Endothelial cell of umbilical vein (primary cell): ENCODE data around the gene EXOC6B. TPM values are rescaled to one million over a fixed set of nuclear protein-coding genes. Genes with fewer than 3 reads are reported as not detected.

Experiments used
- BruUV-seq: library from RNA; stranded (reverse); fragments of 400-500 nt; replicated peaks from 2 replicates; lab custom pipeline; 2021; lab: Mats Ljungman, UMichigan
- CTCF ChIA-PET: fragments of 300-600, 350-600 bp; sonication (Branson Sonifier 250); formaldehyde crosslinking; loops from one replicate; lab custom pipeline; 2021; ENCODE audit warnings: antibody characterized with exemption, inconsistent platforms; lab: Charles Lee
- POLR2A ChIA-PET: fragments of 300-600, 350-600 bp; sonication (Branson Sonifier 250); formaldehyde crosslinking; loops from one replicate; lab custom pipeline; 2021; ENCODE audit warnings: antibody characterized with exemption, inconsistent platforms; lab: Charles Lee
- DNase-seq: peaks from one replicate; pipeline ENCODE4 v3.0.0-alpha.2; 2011; ENCODE audit warnings: low read depth, low spot score
- FAIRE-seq: peaks from 2 replicates; lab custom pipeline; 2011; peaks lifted over from hg19 to GRCh38; lab: Jason Lieb, UNC
- H2AFZ ChIP-seq: 2 replicates; pipeline ENCODE4 v1.6.0; 2012; ENCODE audit warnings: low read depth, low read length, control low read depth, inconsistent platforms
- H3K27ac ChIP-seq: 2 replicates; pipeline ENCODE4 v1.5.1; 2011; ENCODE audit warnings: low read depth, mild to moderate bottlenecking, control low read depth, low read length, moderate library complexity; ENCODE audit not compliant: insufficient read depth
- H3K27me3 ChIP-seq, 2 experiments: 2 replicates each; pipeline versions ENCODE4 v1.6.0 to v1.6.1; 2011; ENCODE audit warnings: low read length in 2 of 2, mixed read lengths in 1 of 2; ENCODE audit not compliant: control insufficient read depth in 2 of 2, insufficient read depth in 2 of 2
- H3K36me3 ChIP-seq, 2 experiments: 2 replicates in 1 of 2; 3 replicates in 1 of 2; pipeline ENCODE4 v1.5.1; 2011; ENCODE audit warnings: low read length in 2 of 2, mild to moderate bottlenecking in 1 of 2, moderate library complexity in 1 of 2; ENCODE audit not compliant: control insufficient read depth in 2 of 2, insufficient read depth in 2 of 2; ENCODE audit errors: extremely low read depth in 1 of 2
- H3K4me1 ChIP-seq: 3 replicates; pipeline ENCODE4 v1.5.1; 2011; ENCODE audit warnings: mild to moderate bottlenecking, low read length; ENCODE audit not compliant: control insufficient read depth, insufficient read depth; ENCODE audit errors: extremely low read depth
- H3K4me2 ChIP-seq: 2 replicates; pipeline ENCODE4 v1.6.1; 2011; ENCODE audit warnings: low read length, control low read depth, mixed read lengths; ENCODE audit not compliant: insufficient read depth
- H3K4me3 ChIP-seq, 3 experiments: fragments of 200-600 bp in 1 of 3; sonication (generic), shearing (Covaris generic) in 1 of 3; replicated peaks in 1 of 3; 2 replicates each; pipeline ENCODE4 v1.5.1; 2011 to 2016; ENCODE audit warnings: control low read depth in 3 of 3, low read length in 3 of 3, mild to moderate bottlenecking in 2 of 3, inconsistent platforms in 1 of 3, low read depth in 1 of 3, moderate library complexity in 1 of 3; ENCODE audit not compliant: insufficient read depth in 1 of 3
- H3K79me2 ChIP-seq: 2 replicates; pipeline ENCODE4 v1.6.0; 2012; ENCODE audit warnings: low read length, inconsistent platforms; ENCODE audit not compliant: control insufficient read depth, insufficient read depth
- H3K9ac ChIP-seq: replicated peaks from 2 replicates; pipeline ENCODE3; 2011; ENCODE audit warnings: low read length, control low read depth; ENCODE audit not compliant: insufficient read depth; ENCODE audit errors: extremely low read depth
- H3K9me1 ChIP-seq: replicated peaks from 3 replicates; pipeline ENCODE4 v1.6.0; 2011; ENCODE audit warnings: mild to moderate bottlenecking, low read length; ENCODE audit not compliant: control insufficient read depth, insufficient read depth; ENCODE audit errors: extremely low read depth
- H3K9me3 ChIP-seq: replicated peaks from 2 replicates; pipeline ENCODE4 v1.5.1; 2012; ENCODE audit warnings: low read length, inconsistent platforms; ENCODE audit not compliant: control insufficient read depth, insufficient read depth
- H4K20me1 ChIP-seq: replicated peaks from 2 replicates; pipeline ENCODE3; 2011; ENCODE audit warnings: mild to moderate bottlenecking, low read length; ENCODE audit not compliant: control insufficient read depth, insufficient read depth; ENCODE audit errors: extremely low read depth
- EZH2 ChIP-seq: IDR thresholded peaks from 2 replicates; pipeline ENCODE4 v1.6.1; 2012; ENCODE audit warnings: borderline replicate concordance, low read depth, mild to moderate bottlenecking, moderate library complexity, low read length, inconsistent platforms; ENCODE audit not compliant: severe bottlenecking
- FOS ChIP-seq: IDR thresholded peaks from 2 replicates; pipeline ENCODE4 v1.6.1; 2011; ENCODE audit warnings: mild to moderate bottlenecking, low read length, moderate library complexity, borderline replicate concordance; ENCODE audit not compliant: insufficient read depth
- GATA2 ChIP-seq: IDR thresholded peaks from 2 replicates; pipeline ENCODE4 v1.7.0; 2011; ENCODE audit warnings: low read depth, mild to moderate bottlenecking, moderate library complexity, mixed read lengths, low read length; ENCODE audit not compliant: insufficient read length, insufficient read depth
- JUN ChIP-seq: IDR thresholded peaks from 2 replicates; pipeline ENCODE4 v1.6.1; 2011; ENCODE audit warnings: borderline replicate concordance, low read depth; ENCODE audit not compliant: insufficient read length, insufficient read depth
- MAX ChIP-seq: IDR thresholded peaks from 2 replicates; pipeline ENCODE4 v1.6.1; 2011; ENCODE audit not compliant: insufficient read depth, insufficient read length
- MYC ChIP-seq: IDR thresholded peaks from one replicate; pipeline ENCODE4 v1.6.1; 2011; ENCODE audit warnings: mild to moderate bottlenecking, low read depth, low read length
- POLR2A ChIP-seq: IDR thresholded peaks from 2 replicates; pipeline ENCODE4 v1.6.1; 2012; ENCODE audit warnings: low read depth, mild to moderate bottlenecking, control low read depth, low read length
- POLR2AphosphoS5 ChIP-seq: IDR thresholded peaks from 2 replicates; pipeline ENCODE4 v1.6.1; 2012; ENCODE audit warnings: low read depth, mild to moderate bottlenecking, control low read depth, low read length, moderate library complexity; ENCODE audit not compliant: insufficient read depth
- dilution Hi-C: fragments of 300-500 bp; cut with MboI; formaldehyde crosslinking; loops from one replicate; pipeline ENCODE4 v1.15.0; 2019; ENCODE audit warnings: low sequenced_read_pairs; ENCODE audit not compliant: extremely low pct_ligation_motif_present
- intact Hi-C: fragments of 100-400 bp; cut with micrococcal nuclease; formaldehyde crosslinking; loops from one replicate; pipeline ENCODE4 v1.10.0; 2022
- polyA plus RNA-seq, 4 experiments: library from polyadenylated mRNA; depleted of rRNA in 3 of 4; stranded (reverse) in 3 of 4; unstranded in 1 of 4; fragments of >200 nt; gene quantifications; 2 replicates each; pipeline versions ENCODE4 v1.2.1 to v1.2.3, GENCODE V29; 2011 to 2012; ENCODE audit warnings: missing spikeins in 1 of 4
- total RNA-seq: library from RNA; stranded (reverse); gene quantifications from 2 replicates; pipeline ENCODE4 v1.2.3, GENCODE V29; 2021
- TF ChIP-seq, protein P1 (sequence below), 2 donors: IDR thresholded peaks; 1 replicate in 1 of 2; 2 replicates in 1 of 2; pipeline ENCODE4 v1.5.1; 2011; ENCODE audit warnings: low read length in 2 of 2, mild to moderate bottlenecking in 2 of 2, moderate library complexity in 2 of 2, control low read depth in 1 of 2, inconsistent platforms in 1 of 2, low read depth in 1 of 2; ENCODE audit not compliant: insufficient read depth in 1 of 2; ENCODE audit errors: extremely low read depth in 1 of 2

The EXOC6B gene
- total and polyA plus RNA-seq, 2 donors (not counting 3 experiments of a cell fraction or from before 2014, with no cell fraction given) = 10.8 to 34.8 TPM

DNA sequence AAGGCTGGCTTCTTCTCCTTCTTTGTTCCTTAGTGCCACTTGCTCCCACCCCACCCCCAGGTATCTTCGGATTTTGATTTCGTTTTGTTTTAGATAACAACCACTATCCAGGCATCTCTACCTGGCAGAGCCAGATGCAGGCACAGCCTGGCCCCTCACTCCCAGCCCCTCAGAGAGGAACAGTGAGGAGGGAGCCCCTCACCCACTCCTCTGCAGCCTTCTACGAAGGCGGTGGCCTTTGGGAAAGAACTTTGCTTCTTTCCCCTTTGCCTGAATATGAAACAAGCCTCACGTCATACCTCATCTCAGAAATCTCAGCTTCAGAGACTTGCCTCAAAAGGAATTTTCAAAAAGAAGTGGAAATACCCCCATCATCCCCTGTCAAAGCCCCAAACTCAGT is 671.9 kb downstream of the EXOC6B start:
- H2AFZ ChIP-seq = no peak overlapping the region
- H3K79me2 ChIP-seq = no peaks in the 10 kb centered on the region
- FAIRE-seq (no peak), DNase-seq (no peak)
- H3K9me1 ChIP-seq = no peaks in the 10 kb centered on the region
- H4K20me1 ChIP-seq = no peaks in the 10 kb centered on the region
- no peak overlapping the region for H3K9ac ChIP-seq
- no peak overlapping the region for H3K27ac ChIP-seq
- no peak overlapping the region for H3K4me2 ChIP-seq
- no TSS peak for BruUV-seq
- POLR2A ChIA-PET = no interaction called here
- H3K9me3 ChIP-seq = no peaks in the 10 kb centered on the region
- H3K27me3 ChIP-seq = peaks cover 31 to 35% of the 10 kb centered on the region in 2 experiments
- H3K36me3 ChIP-seq = no peaks in the 10 kb centered on the region
- intact Hi-C loops = loop anchor here (5.0 kb wide), 2 partner anchors 547 to 593 kb away; no protein-coding TSS in a partner anchor
- dilution Hi-C loops = no loop called here
- H3K4me3 ChIP-seq = no peak overlapping the region
- TF ChIP-seq JUN (no peak), FOS (no peak), EZH2 (no peak), POLR2AphosphoS5 (no peak), GATA2 (no peak), MAX (no peak), MYC (no peak), POLR2A (no peak)
- TF ChIP-seq, protein P1, sequence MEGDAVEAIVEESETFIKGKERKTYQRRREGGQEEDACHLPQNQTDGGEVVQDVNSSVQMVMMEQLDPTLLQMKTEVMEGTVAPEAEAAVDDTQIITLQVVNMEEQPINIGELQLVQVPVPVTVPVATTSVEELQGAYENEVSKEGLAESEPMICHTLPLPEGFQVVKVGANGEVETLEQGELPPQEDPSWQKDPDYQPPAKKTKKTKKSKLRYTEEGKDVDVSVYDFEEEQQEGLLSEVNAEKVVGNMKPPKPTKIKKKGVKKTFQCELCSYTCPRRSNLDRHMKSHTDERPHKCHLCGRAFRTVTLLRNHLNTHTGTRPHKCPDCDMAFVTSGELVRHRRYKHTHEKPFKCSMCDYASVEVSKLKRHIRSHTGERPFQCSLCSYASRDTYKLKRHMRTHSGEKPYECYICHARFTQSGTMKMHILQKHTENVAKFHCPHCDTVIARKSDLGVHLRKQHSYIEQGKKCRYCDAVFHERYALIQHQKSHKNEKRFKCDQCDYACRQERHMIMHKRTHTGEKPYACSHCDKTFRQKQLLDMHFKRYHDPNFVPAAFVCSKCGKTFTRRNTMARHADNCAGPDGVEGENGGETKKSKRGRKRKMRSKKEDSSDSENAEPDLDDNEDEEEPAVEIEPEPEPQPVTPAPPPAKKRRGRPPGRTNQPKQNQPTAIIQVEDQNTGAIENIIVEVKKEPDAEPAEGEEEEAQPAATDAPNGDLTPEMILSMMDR (IDR thresholded peaks at IDR 0.05; ENCODE audit: extremely low read depth in 1 of 2, insufficient read depth in 1 of 2, low read depth in 1 of 2, low read length in 2 of 2) = no peak
- H3K4me1 ChIP-seq = peaks cover 5% of the 10 kb centered on the region
- CTCF ChIA-PET = interaction anchor here (2.6 to 6.6 kb wide), 4 partner anchors 230 to 591 kb away, joined by 8 to 106 read pairs (median 29); no protein-coding TSS in a partner anchor
